ENCODE data around the gene HGFAC.

DNA sequence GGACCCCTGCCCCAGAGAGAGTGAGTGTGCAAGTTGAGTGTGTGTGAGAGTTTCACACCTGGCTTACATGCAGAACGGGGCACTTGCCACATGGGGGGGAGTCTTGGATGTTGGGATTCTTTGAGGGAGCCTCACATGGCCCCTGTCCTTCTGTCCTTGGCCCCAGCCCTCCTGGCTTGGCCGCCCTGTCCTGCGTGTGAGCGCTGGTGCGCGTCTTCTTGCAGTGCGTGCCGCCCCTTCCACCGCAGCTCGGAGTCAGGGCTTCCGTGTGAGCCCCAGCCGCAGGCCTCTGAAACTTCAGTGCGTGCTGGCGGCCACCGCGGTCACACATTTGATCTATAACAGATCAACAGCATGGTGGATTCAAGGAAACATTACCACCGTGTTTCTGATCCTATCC, 30.1 kb upstream of the HGFAC start:
- TF ChIP-seq CTCF (IDR thresholded peaks at IDR 0.05; ENCODE audit: poor library complexity, severe bottlenecking) (no peak), EP300 (conservative IDR thresholded peaks at IDR 0.05; ENCODE audit: poor library complexity, severe bottlenecking) (no peak), POLR2AphosphoS5 (IDR thresholded peaks at IDR 0.05) (no peak), EZH2 (IDR thresholded peaks at IDR 0.05; ENCODE audit: borderline replicate concordance, insufficient read depth, low read length, poor library complexity, severe bottlenecking) (no peak), TAF1 (IDR thresholded peaks at IDR 0.05; ENCODE audit: low read depth) (no peak), MXI1 (conservative IDR thresholded peaks at IDR 0.05; ENCODE audit: poor library complexity, severe bottlenecking) (no peak), SMC3 (conservative IDR thresholded peaks at IDR 0.05; ENCODE audit: poor library complexity) (no peak), RAD21 (conservative IDR thresholded peaks at IDR 0.05) (no peak)
- TF ChIP-seq, protein P1, sequence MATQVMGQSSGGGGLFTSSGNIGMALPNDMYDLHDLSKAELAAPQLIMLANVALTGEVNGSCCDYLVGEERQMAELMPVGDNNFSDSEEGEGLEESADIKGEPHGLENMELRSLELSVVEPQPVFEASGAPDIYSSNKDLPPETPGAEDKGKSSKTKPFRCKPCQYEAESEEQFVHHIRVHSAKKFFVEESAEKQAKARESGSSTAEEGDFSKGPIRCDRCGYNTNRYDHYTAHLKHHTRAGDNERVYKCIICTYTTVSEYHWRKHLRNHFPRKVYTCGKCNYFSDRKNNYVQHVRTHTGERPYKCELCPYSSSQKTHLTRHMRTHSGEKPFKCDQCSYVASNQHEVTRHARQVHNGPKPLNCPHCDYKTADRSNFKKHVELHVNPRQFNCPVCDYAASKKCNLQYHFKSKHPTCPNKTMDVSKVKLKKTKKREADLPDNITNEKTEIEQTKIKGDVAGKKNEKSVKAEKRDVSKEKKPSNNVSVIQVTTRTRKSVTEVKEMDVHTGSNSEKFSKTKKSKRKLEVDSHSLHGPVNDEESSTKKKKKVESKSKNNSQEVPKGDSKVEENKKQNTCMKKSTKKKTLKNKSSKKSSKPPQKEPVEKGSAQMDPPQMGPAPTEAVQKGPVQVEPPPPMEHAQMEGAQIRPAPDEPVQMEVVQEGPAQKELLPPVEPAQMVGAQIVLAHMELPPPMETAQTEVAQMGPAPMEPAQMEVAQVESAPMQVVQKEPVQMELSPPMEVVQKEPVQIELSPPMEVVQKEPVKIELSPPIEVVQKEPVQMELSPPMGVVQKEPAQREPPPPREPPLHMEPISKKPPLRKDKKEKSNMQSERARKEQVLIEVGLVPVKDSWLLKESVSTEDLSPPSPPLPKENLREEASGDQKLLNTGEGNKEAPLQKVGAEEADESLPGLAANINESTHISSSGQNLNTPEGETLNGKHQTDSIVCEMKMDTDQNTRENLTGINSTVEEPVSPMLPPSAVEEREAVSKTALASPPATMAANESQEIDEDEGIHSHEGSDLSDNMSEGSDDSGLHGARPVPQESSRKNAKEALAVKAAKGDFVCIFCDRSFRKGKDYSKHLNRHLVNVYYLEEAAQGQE (IDR thresholded peaks at IDR 0.05; ENCODE audit: borderline replicate concordance), result no peak

Measured in neural cell (in vitro differentiated cells).